GM12864 (cell line): ENCODE measurements around the gene AQP6.
"Not testable (repeated sequence)": the region's sequence is repeated elsewhere in the genome, so short reads cannot be mapped to it uniquely, and the experiment has no call there.

Experiments
- DNase-seq: peaks from one replicate; pipeline ENCODE4 v3.0.0-alpha.2; 2011; ENCODE audit warnings: low read depth
- H3K4me3 ChIP-seq: 2 replicates; pipeline ENCODE4 v1.5.1; 2011; ENCODE audit warnings: mild to moderate bottlenecking, low read depth, low read length, control low read depth
- TF ChIP-seq, protein P1 (sequence below): IDR thresholded peaks from 2 replicates; pipeline ENCODE4 v1.5.1; 2011; ENCODE audit warnings: low read depth, mild to moderate bottlenecking, moderate library complexity, low read length, control low read depth, inconsistent platforms; ENCODE audit errors: missing control alignments

AQP6 gene

DNA sequence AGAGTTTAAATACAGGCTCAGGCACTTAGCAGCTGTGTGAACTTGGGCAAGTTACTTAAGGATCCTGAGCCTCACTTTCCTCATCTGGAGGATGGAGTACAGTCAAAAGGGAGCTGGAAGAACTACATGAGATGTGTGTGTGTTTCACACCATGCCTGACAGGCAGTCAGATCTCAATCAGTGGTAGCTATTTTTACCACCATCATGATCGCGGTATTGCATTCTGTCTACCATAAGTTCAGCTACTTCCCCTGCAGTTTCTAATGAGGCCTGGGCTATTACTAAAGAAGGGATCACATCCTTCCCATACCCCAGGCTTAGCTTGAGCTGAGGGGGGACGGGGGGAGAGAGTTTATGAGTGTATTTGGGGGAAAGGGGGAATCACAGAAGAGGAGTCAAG, 7.0 kb downstream of the AQP6 start:
- H3K4me3 ChIP-seq = no peak overlapping the region
- DNase-seq = no peak
- TF ChIP-seq, protein P1, sequence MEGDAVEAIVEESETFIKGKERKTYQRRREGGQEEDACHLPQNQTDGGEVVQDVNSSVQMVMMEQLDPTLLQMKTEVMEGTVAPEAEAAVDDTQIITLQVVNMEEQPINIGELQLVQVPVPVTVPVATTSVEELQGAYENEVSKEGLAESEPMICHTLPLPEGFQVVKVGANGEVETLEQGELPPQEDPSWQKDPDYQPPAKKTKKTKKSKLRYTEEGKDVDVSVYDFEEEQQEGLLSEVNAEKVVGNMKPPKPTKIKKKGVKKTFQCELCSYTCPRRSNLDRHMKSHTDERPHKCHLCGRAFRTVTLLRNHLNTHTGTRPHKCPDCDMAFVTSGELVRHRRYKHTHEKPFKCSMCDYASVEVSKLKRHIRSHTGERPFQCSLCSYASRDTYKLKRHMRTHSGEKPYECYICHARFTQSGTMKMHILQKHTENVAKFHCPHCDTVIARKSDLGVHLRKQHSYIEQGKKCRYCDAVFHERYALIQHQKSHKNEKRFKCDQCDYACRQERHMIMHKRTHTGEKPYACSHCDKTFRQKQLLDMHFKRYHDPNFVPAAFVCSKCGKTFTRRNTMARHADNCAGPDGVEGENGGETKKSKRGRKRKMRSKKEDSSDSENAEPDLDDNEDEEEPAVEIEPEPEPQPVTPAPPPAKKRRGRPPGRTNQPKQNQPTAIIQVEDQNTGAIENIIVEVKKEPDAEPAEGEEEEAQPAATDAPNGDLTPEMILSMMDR = no peak

DNA sequence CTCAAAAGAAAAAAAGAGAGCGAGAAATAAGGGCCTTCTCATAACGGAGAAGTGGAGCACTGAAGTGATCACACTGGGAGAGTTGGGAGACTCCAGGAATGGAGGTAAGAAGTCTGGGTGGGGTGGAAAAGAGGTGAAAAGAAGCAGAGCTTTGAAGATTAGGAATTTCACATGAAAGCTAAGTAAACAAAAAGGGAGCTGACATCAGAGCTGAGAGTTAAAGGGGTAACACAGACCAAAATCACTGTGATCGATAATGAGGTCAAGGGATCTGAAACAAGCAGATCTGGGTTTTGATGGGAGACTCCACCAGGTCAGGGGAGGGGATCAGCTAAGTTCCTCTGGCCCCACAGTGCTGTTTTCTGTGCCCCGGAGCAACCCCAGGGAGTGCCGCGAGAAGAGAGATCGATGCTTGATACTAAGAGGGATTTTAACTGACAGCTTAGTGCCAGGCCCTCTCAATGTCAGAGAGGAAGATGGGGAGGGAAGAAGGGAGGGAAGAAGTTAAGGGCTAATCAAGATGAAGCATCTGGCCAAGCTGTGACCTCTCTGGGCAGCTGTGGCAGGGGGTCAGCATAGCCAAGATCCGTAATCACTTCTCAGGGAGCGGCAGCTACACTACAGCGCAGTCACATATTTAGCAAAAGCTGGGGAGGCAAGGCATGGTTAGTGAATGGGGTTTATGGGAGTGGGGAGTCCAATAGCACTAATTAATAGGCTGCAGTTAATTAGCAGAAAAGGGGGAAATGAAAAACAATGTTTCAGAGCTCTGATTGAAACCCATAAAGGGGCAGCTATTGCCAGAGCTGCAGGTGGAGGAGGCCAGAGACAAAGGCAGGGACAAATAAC, 8.0 kb downstream of the AQP6 start:
- no peak for DNase-seq
- TF ChIP-seq, protein P1 = no peak
- no peak overlapping the region for H3K4me3 ChIP-seq

DNA sequence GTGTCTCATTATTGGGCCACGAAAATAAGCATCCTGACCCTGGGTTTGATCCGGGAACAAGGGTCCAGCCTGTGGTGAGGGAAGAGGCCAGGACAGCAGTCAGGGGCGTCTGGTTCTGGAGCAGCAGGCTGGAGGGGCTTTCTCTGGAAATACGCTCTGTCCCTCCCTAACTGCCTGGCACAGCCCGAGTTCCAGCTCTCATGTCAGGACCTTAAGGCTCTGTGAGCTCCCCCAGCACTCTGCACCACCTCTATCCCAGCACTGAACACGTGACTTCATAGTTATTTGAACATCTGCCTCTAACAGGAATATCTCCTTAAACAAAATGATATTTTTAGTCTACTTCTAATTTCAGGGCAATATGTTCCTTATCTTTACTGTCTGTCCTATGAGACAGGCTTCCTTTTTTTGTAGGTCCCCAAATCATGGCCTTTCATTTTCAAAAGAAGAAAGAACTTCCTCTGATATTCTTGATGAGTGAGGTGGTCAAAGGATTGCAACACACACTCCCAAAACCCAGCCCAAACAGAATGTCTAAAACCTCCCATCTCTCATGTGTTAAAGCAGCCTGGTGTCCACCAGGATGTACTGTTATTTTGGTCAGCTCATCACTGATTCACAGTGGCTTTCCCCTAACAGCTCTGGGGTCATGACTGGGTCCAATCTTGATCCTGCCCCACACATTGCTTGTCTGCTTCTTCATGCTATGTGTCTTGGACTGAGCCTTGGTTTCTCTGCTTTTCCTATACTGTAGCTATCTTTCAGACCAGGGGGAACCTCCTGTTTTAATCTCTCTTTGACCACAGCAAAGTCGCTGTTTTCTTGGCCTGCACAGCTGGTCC, 9.7 kb downstream of the AQP6 start:
- H3K4me3 ChIP-seq = no peak overlapping the region
- DNase-seq = no peak
- TF ChIP-seq, protein P1 = no peak

DNA sequence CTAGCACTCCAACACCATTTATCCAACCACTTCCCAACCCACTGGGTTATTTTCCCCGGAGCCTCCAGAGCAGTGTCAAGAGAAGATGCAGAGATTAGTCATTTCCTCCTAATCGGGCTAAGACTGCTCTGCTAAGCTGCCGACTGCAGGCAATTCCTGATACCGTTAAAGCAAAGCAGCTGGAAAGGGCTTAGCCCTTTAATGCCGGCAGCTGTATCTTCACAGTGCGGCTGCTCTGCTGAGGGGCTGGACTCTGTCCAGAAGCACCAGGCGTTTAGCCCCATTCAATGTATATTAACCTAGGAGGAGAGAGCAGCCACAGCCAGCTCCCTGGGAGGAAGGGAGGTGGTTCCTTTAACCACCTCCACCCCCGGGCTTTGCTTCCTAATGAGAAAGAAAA, 11.1 kb downstream of the AQP6 start:
- TF ChIP-seq, protein P1 = no peak
- DNase-seq = no peak
- no peak overlapping the region for H3K4me3 ChIP-seq

DNA sequence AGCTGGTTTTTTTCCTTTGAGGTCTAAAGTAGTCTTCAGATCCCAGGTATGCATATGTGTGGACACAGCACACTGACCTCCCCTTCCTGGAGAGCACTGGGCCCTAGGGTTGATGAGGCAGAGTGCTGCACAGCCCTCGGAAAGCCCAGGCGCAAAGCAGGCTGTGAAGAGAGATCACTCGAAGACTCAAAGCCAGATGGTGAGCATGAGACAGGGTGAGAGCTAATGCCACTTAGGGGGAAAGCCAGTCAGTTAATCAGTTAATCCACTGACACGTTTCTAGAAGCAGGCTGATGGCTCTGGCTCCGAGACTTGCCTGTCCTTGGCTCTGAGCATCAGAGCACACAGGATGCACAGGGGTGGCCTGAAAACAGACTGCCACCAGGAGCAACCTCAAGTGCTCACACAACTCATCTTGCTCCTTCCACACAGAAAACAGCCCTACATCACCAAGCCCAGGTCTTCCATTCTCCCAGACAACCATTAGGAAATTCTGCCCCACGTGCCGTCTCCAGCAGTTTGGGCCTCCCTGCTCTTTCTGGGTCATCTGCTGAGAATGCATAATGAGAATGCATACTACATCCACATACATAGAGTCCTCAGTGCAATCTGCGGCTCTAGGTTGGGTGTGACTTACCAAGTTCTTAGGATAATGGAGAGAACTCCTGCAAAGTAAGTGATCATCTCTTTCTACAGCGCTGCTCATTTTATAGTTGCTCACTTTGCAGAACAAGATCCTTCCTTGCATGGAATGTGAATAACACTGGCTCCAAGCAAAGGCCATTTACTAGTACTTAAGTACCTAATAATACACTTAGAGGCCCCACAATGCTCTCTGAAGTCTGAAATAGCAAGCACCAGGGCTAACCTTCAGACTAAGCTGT, 12.0 kb downstream of the AQP6 start:
- TF ChIP-seq, protein P1 = no peak
- DNase-seq = no peak
- no peak overlapping the region for H3K4me3 ChIP-seq

DNA sequence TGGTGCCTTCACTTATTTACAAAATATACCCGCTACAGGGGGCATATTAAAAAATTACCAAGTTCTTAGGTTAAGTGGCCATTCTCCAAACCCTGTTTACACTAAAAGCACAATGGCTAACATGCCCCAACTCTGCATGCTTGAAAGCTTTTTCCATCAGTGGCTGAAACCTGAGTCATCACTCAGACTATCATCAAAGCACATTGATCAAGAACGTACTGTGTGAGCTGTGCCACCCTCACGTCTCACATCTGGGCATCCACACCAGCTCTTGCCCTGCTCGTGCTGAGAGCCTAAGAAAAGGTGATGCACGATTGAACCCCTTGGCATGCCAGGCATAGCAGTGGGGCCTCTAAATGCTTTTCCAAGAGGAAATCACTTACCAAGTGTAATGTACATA, 13.2 kb downstream of the AQP6 start:
- no peak overlapping the region for H3K4me3 ChIP-seq
- TF ChIP-seq, protein P1 = no peak
- no peak for DNase-seq

DNA sequence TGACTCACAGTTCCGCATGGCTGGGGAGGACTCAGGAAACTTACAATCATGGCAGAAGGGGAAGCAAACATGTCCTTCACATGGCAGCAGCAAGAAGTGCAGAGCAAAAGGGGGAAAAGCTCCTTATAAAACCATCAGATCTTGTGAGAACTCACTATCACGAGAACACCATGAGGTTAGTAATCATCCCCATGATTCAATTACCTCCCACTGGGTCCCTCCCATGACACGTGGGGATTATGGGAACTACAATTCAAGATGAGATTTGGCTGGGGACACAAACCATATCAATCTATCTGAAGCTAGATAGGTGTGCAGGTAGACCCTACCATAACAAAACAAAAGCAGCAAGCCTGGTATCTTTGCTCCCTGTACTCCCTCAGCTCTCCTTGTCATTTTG, 13.7 kb downstream of the AQP6 start:
- DNase-seq, H3K4me3 ChIP-seq: not testable (repeated sequence)
